ENCODE data around the gene RNASE8. TPM values are rescaled to one million over a fixed set of nuclear protein-coding genes. Genes with fewer than 3 reads are reported as not detected.
A peak's percentile ranks its signal among the peaks of the same experiment; 100 is the strongest.

The RNASE8 gene
- total and polyA plus RNA-seq, 3 experiments from 2014 or later, result not detected

DNA sequence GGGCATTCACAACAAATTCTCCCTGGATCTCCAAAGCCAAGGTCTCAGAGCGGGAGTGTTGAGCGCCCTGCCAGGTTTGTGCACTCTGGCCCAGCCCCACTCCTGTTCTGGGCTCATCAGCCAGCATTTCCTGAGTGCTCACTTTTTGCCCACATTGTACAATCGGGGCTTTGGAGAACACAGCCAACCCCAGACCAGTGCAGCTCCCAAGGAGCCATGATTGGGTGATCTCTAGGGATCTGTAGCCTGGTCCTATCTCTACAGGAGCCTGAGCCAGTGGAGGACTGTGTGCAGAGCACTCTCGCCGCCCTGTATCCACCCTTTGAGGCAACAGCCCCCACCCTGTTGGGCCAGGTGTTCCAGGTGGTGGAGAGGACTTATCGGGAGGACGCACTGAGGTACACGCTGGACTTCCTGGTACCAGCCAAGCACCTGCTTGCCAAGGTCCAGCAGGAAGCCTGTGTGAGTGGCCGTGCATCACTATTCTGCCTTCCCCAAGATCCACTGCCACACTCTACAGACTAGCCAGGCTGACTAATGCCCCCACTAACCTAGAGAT, 15.2 kb downstream of the RNASE8 start:
- Histone ChIP-seq H3K27ac (ENCODE audit: low read depth, low read length) (no peak overlapping the region), H3K4me3 (ENCODE audit: low read length) (no peak overlapping the region), H3K36me3 (ENCODE audit: insufficient read depth, low read length) (no peaks in the 10 kb centered on the region), H3K27me3 (ENCODE audit: insufficient read depth, low read length, poor library complexity, severe bottlenecking) (peaks cover 52% of the 10 kb centered on the region), H3K4me1 (ENCODE audit: insufficient read depth, low read length) (peaks cover 36% of the 10 kb centered on the region), H3K9me3 (ENCODE audit: low read length) (no peaks in the 10 kb centered on the region)
- Mint-ChIP-seq H3K4me3 (peak overlapping the region in 3 of 7 donors; percentile 13 to 86 (median 69)), H3K9me3 (no peaks in the 10 kb centered on the region), H3K27ac (peak overlapping the region in 3 of 8 donors; percentile 1 to 56 (median 35)), H3K36me3 (no peaks in the 10 kb centered on the region), H3K27me3 (peaks cover 39 to 50% of the 10 kb centered on the region in 2 donors), H3K4me1 (peaks cover 23 to 40% (median 29%) of the 10 kb centered on the region in 3 donors)
- ChIA-PET POLR2A (no interaction called here), CTCF (interaction anchor here (1.0 to 4.0 kb wide), 4 partner anchors 15 to 30 kb away, joined by 3 to 47 read pairs (median 18); no protein-coding TSS in a partner anchor)
- DNase-seq, result no peak

DNA sequence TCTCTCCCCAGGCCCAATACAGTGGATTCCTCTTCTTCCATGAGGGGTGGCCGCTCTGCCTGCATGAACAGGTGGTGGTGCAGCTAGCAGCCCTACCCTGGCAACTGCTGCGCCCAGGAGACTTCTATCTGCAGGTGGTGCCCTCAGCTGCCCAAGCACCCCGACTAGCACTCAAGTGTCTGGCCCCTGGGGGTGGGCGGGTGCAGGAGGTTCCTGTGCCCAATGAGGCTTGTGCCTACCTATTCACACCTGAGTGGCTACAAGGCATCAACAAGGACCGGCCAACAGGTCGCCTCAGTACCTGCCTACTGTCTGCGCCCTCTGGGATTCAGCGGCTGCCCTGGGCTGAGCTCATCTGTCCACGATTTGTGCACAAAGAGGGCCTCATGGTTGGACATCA, 16.3 kb downstream of the RNASE8 start:
- Mint-ChIP-seq H3K4me1 (peaks cover 17 to 34% (median 24%) of the 10 kb centered on the region in 3 donors), H3K4me3 (no peak overlapping the region), H3K27ac (peak overlapping the region in 1 of 8 donors; percentile 36), H3K9me3 (no peaks in the 10 kb centered on the region), H3K27me3 (peaks cover 31 to 42% of the 10 kb centered on the region in 2 donors), H3K36me3 (no peaks in the 10 kb centered on the region)
- ChIA-PET POLR2A (no interaction called here), CTCF (interaction anchor here (1.0 to 4.0 kb wide), 3 partner anchors 14 to 29 kb away, joined by 3 to 47 read pairs (median 4); no protein-coding TSS in a partner anchor)
- Histone ChIP-seq H3K4me1 (ENCODE audit: insufficient read depth, low read length) (peaks cover 28% of the 10 kb centered on the region), H3K27me3 (ENCODE audit: insufficient read depth, low read length, poor library complexity, severe bottlenecking) (peaks cover 44% of the 10 kb centered on the region), H3K27ac (ENCODE audit: low read depth, low read length) (no peak overlapping the region), H3K4me3 (ENCODE audit: low read length) (no peak overlapping the region), H3K36me3 (ENCODE audit: insufficient read depth, low read length) (no peaks in the 10 kb centered on the region), H3K9me3 (ENCODE audit: low read length) (no peaks in the 10 kb centered on the region)
- DNase-seq, result no peak

DNA sequence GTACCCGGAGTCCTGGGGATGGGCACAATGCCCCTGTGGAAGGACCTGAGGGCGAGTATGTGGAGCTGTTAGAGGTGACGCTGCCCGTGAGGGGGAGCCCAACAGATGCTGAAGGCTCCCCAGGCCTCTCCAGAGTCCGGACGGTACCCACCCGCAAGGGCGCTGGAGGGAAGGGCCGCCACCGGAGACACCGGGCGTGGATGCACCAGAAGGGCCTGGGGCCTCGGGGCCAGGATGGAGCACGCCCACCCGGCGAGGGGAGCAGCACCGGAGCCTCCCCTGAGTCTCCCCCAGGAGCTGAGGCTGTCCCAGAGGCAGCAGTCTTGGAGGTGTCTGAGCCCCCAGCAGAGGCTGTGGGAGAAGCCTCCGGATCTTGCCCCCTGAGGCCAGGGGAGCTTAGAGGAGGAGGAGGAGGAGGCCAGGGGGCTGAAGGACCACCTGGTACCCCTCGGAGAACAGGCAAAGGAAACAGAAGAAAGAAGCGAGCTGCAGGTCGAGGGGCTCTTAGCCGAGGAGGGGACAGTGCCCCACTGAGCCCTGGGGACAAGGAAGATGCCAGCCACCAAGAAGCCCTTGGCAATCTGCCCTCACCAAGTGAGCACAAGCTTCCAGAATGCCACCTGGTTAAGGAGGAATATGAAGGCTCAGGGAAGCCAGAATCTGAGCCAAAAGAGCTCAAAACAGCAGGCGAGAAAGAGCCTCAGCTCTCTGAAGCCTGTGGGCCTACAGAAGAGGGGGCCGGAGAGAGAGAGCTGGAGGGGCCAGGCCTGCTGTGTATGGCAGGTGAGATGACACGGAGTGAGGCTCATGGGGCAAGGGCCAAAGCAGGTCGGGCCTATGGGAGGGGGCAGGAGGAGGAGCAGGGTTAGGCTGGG, 17.0 kb downstream of the RNASE8 start:
- Mint-ChIP-seq H3K36me3 (no peaks in the 10 kb centered on the region), H3K4me1 (peaks cover 10 to 26% (median 17%) of the 10 kb centered on the region in 3 donors), H3K27ac (no peak overlapping the region), H3K27me3 (peaks cover 25 to 36% of the 10 kb centered on the region in 2 donors), H3K4me3 (no peak overlapping the region), H3K9me3 (no peaks in the 10 kb centered on the region)
- no peak for DNase-seq
- Histone ChIP-seq H3K27ac (ENCODE audit: low read depth, low read length) (no peak overlapping the region), H3K9me3 (ENCODE audit: low read length) (no peaks in the 10 kb centered on the region), H3K4me3 (ENCODE audit: low read length) (no peak overlapping the region), H3K4me1 (ENCODE audit: insufficient read depth, low read length) (peaks cover 21% of the 10 kb centered on the region), H3K36me3 (ENCODE audit: insufficient read depth, low read length) (no peaks in the 10 kb centered on the region), H3K27me3 (ENCODE audit: insufficient read depth, low read length, poor library complexity, severe bottlenecking) (peaks cover 37% of the 10 kb centered on the region)
- CTCF ChIA-PET, result interaction anchor here (1.0 to 1.2 kb wide), 3 partner anchors 18 to 30 kb away, joined by 3 to 6 read pairs (median 5); no protein-coding TSS in a partner anchor
- POLR2A ChIA-PET, result no interaction called here

DNA sequence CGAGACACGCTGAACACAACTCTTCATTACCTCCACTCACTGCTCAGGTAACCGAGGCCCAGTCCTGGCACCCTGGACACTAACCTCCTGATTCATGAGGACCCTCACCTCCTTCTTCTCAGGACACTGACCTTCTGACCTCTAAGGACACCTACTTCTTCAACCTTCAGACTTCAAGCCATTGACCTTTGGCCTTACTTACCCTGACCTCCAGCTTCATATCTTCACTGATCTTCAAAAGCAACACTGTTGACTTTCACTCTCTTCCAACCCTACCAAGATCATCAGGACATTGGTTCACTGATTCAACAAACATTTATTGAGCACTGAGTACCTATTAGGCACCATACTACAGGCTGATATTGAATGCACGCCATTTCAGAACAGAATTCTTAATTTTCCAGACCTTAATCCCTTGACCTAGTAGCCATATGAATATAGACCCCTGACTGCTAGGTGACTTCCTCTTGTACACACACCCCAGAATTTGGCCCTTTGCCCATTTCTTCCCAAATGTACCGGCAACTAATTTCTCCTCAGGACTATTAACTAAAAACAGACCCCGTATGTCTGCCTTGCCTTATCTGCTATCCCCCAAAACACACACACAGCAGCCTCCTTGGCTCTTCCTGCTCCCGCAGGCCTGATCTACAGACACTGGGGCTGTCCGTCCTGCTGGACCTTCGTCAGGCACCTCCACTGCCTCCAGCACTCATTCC, 18.3 kb downstream of the RNASE8 start:
- ChIA-PET POLR2A (no interaction called here), CTCF (interaction anchor here (1.1 kb wide), 1 partner anchor 12 kb away, joined by 3 read pairs; no protein-coding TSS in a partner anchor)
- peaks cover 28% of the 10 kb centered on the region for H3K27me3 ChIP-seq (ENCODE audit: insufficient read depth, low read length, poor library complexity, severe bottlenecking)
- no peak overlapping the region for H3K4me3 Mint-ChIP-seq
- peaks cover 4 to 18% (median 11%) of the 10 kb centered on the region in 3 donors for H3K4me1 Mint-ChIP-seq
- no peaks in the 10 kb centered on the region for H3K9me3 ChIP-seq (ENCODE audit: low read length)
- no peak overlapping the region for H3K27ac ChIP-seq (ENCODE audit: low read depth, low read length)
- no peaks in the 10 kb centered on the region for H3K36me3 Mint-ChIP-seq
- H3K27me3 Mint-ChIP-seq, result peaks cover 23 to 31% of the 10 kb centered on the region in 2 donors
- peaks cover 11% of the 10 kb centered on the region for H3K4me1 ChIP-seq (ENCODE audit: insufficient read depth, low read length)
- no peaks in the 10 kb centered on the region for H3K9me3 Mint-ChIP-seq
- H3K36me3 ChIP-seq (ENCODE audit: insufficient read depth, low read length), result no peaks in the 10 kb centered on the region
- DNase-seq, result no peak
- no peak overlapping the region for H3K4me3 ChIP-seq (ENCODE audit: low read length)
- H3K27ac Mint-ChIP-seq, result peak overlapping the region in 1 of 8 donors; percentile 13

DNA sequence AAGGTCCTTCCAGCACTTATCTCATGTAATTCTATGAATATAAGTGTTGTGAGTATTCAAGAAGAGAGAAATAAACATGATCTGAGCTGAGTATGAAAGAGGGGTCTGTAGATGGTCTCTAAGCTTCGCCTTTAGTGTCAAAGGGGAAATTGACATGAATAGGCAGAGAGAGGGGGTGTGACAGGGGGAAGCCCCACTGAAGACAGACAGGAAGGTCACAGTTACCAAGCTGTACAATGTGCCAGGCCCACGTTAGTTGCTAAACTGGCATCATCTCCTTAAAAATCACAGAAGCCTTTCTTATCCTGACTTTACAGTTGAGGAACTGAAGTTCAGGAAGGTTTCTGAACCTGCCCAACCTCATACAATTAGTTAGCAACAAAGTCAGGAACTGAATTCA, 20.1 kb downstream of the RNASE8 start:
- Mint-ChIP-seq H3K27ac (peak overlapping the region in 1 of 8 donors; percentile 58), H3K27me3 (peaks cover 10 to 17% of the 10 kb centered on the region in 2 donors), H3K4me1 (peaks cover 0 to under 1% (median 0%) of the 10 kb centered on the region in 3 donors), H3K36me3 (no peaks in the 10 kb centered on the region), H3K4me3 (no peak overlapping the region), H3K9me3 (no peaks in the 10 kb centered on the region)
- H3K36me3 ChIP-seq (ENCODE audit: insufficient read depth, low read length), result no peaks in the 10 kb centered on the region
- H3K27ac ChIP-seq (ENCODE audit: low read depth, low read length), result no peak overlapping the region
- no peaks in the 10 kb centered on the region for H3K4me1 ChIP-seq (ENCODE audit: insufficient read depth, low read length)
- H3K9me3 ChIP-seq (ENCODE audit: low read length), result no peaks in the 10 kb centered on the region
- ChIA-PET POLR2A (no interaction called here), CTCF (interaction anchor here (0.7 to 1.5 kb wide), 3 partner anchors 9 to 12 kb away, joined by 3 to 4 read pairs (median 3); no protein-coding TSS in a partner anchor)
- DNase-seq, result no peak
- H3K4me3 ChIP-seq (ENCODE audit: low read length), result no peak overlapping the region
- peaks cover 11% of the 10 kb centered on the region for H3K27me3 ChIP-seq (ENCODE audit: insufficient read depth, low read length, poor library complexity, severe bottlenecking)

DNA sequence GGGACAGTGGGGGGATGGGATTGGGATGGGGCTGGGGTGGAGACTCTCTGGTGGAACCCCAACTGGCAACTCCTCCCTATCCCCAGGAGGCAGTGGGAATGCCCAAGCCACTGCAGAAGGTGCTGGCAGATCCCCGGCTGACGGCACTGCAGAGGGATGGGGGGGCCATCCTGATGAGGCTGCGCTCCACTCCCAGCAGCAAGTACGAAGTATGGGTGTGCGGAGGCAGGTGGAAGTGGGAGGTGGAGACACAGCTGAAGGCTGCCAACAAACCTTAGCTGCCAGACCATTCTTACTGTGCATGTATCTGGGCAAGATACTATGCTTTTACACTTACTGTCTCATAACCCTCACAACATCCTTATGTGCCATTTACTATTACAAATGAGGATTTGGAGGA, 20.7 kb downstream of the RNASE8 start:
- DNase-seq, result no peak
- Histone ChIP-seq H3K27me3 (ENCODE audit: insufficient read depth, low read length, poor library complexity, severe bottlenecking) (peaks cover 4% of the 10 kb centered on the region), H3K27ac (ENCODE audit: low read depth, low read length) (no peak overlapping the region), H3K4me3 (ENCODE audit: low read length) (no peak overlapping the region), H3K9me3 (ENCODE audit: low read length) (no peaks in the 10 kb centered on the region), H3K4me1 (ENCODE audit: insufficient read depth, low read length) (no peaks in the 10 kb centered on the region), H3K36me3 (ENCODE audit: insufficient read depth, low read length) (no peaks in the 10 kb centered on the region)
- POLR2A ChIA-PET, result no interaction called here
- Mint-ChIP-seq H3K9me3 (no peaks in the 10 kb centered on the region), H3K4me3 (no peak overlapping the region), H3K27me3 (peaks cover 9 to 13% of the 10 kb centered on the region in 2 donors), H3K27ac (peak overlapping the region in 1 of 8 donors; percentile 77), H3K36me3 (no peaks in the 10 kb centered on the region), H3K4me1 (no peaks in the 10 kb centered on the region)
- CTCF ChIA-PET, result interaction anchor here (0.7 to 2.1 kb wide), 4 partner anchors 9 to 26 kb away, joined by 3 to 6 read pairs (median 4); no protein-coding TSS in a partner anchor

DNA sequence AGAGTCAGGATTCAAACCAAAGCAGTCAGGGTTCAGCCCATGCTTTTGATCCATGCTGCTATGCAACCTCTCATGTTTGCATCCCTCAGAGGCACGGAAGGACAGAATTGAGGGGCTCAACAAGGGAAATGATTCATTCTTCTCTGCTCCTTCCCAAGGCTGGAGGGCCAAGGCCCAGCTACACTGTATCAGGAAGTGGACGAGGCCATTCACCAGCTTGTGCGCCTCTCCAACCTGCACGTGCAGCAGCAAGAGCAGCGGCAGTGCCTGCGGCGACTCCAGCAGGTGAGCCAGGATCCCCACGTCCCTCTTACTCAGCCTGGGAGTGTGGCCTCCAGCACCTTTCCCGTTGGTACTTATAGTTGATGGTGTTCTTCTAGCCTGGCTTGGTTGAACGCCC, 21.1 kb downstream of the RNASE8 start:
- Mint-ChIP-seq H3K4me1 (no peaks in the 10 kb centered on the region), H3K27ac (no peak overlapping the region), H3K27me3 (peaks cover 6 to 9% of the 10 kb centered on the region in 2 donors), H3K36me3 (no peaks in the 10 kb centered on the region), H3K4me3 (no peak overlapping the region), H3K9me3 (no peaks in the 10 kb centered on the region)
- Histone ChIP-seq H3K9me3 (ENCODE audit: low read length) (no peaks in the 10 kb centered on the region), H3K36me3 (ENCODE audit: insufficient read depth, low read length) (no peaks in the 10 kb centered on the region), H3K4me3 (ENCODE audit: low read length) (no peak overlapping the region), H3K27ac (ENCODE audit: low read depth, low read length) (no peak overlapping the region), H3K27me3 (ENCODE audit: insufficient read depth, low read length, poor library complexity, severe bottlenecking) (peaks cover under 1% of the 10 kb centered on the region), H3K4me1 (ENCODE audit: insufficient read depth, low read length) (no peaks in the 10 kb centered on the region)
- ChIA-PET CTCF (interaction anchor here (1.0 to 2.1 kb wide), 4 partner anchors 9 to 25 kb away, joined by 3 to 7 read pairs (median 6); no protein-coding TSS in a partner anchor), POLR2A (no interaction called here)
- DNase-seq, result no peak

Measured in CD8-positive, alpha-beta memory T cell (primary cell).